Stimulated activated CD4-positive, alpha-beta T cell treated with anti-CD3 and anti-CD28 coated beads, Interleukin-2, amount 100 ng/mL, for 4 hours (primary cell): ENCODE measurements around the gene NHLRC2.

Source experiments
- DNase-seq: peaks from one replicate; pipeline ENCODE4 v3.0.0-alpha.2; 2020; ENCODE audit warnings: low read depth

NHLRC2 gene

DNA sequence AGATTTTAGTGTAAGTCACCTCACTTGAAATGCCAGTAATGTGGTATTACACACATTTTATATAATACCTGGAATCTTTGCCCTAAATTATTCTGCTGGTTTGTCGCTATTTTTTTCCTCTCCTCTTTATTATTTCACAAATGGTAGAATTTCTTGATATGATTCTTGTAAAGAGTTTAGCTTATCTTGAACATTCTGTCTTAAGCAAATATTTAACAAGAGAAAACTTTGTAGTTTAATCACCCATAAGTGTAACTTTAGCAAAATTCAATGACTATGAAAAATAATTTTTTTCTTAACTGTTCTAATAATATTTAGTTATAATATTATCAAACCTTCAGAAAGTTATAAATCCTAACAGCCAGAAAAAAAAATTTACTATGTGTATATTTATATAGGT is 56.7 kb downstream of the NHLRC2 start:
- DNase-seq, result no peak

- no peak for DNase-seq
Measured at GRCh38 chr10:113911839-113912238, 57.4 kb downstream of the NHLRC2 start.

GRCh38 chr10:113912582-113912981 is 58.1 kb downstream of the NHLRC2 start:
- no peak for DNase-seq

DNA sequence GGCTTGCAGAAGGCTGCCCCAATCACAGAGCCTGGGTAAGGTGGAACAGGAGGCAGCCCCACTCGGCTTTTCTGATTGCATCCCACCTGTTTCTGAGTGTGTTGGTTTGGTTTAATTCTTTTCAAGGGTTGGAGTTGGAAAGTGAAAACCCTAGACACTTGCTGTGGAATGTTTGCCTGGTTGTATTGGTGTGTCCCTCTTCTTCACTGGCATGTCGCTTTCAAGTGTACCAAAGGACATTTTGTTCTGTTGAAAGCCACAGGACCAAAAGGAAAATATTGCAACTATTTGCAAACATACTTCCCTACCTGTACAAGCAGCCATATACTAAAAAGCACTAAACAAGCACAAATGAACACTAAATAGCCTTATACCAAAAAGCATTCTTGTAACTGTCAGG is 60.5 kb downstream of the NHLRC2 start:
- no peak for DNase-seq

DNA sequence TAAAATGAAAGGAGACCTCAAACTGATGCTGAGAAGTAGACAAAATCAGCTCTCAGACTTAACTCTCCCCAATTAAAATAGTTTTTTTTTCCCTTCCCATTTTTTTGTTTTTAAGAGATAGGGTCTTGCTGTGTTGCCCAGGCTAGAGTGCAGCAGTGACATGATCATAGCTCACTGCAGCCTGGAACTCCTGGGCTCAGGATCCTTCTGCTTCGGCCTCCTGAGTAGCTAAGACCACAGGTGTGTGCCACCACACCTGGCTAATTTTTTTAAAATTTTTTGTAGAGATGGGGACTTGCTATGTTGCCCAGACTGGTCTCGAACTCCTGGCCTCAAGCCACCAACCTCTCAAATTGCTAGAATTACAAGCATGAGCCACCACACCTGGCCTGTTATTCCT is 61.1 kb downstream of the NHLRC2 start:
- DNase-seq, result no peak

GRCh38 chr10:113916053-113916452 is 61.6 kb downstream of the NHLRC2 start:
- no peak for DNase-seq

DNA sequence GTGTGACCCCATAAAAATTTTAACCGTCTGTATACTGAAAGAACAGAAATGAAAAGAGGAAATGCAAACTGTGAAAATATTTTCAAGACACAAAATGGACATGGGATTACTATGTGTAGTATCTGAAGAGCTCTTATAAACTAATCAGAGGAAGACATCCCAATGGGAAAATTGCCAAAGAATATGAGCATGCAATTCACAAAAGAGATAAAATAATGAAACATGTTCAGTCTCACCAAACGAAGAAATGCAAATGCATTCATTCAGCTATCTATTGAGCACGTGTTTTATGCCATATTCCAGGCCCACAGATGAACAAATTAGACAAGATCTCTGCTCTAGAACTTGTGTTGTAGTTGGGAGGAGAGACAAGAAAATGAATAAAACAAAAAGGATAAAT is 63.2 kb downstream of the NHLRC2 start:
- DNase-seq, result no peak

GRCh38 chr10:113920114-113920513 is 65.7 kb downstream of the NHLRC2 start:
- DNase-seq, result no peak

GRCh38 chr10:113920875-113921274 is 66.4 kb downstream of the NHLRC2 start:
- DNase-seq, result no peak

GRCh38 chr10:113921561-113922370 is 67.3 kb downstream of the NHLRC2 start:
- no peak for DNase-seq

DNA sequence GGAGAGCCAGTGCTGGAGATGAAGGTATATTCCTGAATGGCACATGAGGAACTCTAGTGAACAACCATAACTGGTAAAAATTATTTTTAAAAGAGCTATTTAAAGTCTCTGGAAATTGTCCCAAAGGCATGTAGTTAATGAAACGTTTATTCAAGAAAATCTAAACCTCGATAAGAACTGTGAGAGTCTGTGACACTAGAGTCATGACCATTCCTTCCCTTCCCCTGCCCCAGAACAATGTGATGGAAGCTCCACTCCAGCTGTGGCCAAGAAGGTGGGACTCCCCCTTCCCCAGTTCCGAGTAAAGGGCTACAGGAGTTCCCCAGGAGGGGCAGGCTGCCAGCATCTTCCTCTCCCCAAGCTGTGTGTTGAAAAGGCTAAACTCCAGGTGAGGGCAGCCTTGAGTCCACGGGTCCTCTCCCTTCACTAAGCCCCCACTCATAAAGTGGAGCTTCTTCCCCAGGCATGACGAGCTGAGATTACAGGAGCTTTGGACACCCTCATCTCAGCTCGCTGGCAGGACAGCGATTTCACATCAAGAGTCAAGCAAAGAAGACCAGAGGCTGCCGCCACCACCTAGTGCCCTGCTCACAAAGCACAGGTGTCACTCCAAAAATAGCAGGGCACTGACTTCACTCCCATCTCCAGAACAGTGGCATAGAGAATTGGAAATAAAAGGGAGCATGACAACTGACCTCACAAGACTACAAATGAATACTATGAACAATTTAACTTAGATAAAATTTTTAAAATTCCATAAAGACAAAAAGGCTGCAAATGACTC is 68.5 kb downstream of the NHLRC2 start:
- no peak for DNase-seq

- DNase-seq, result no peak
Measured at GRCh38 chr10:113924186-113924585, 69.7 kb downstream of the NHLRC2 start.

DNA sequence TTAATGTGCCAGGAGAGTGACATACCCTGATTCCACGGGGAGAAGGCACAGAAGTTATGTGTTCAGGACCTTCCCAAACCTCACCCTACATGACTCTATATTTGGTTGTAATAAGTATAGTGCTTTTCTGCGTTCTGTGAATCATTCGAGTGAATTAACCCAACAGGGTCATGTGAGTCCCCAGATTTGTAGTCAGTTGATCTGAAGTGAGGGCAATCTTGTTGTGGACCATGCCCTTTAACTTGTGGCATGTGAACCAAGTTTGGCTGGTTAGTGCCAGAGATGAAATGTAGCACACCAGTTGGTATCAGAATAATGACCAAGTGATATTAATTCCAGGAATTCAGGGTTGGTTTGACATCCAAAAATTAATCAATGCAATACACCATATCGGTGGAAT is 70.2 kb downstream of the NHLRC2 start:
- no peak for DNase-seq

DNA sequence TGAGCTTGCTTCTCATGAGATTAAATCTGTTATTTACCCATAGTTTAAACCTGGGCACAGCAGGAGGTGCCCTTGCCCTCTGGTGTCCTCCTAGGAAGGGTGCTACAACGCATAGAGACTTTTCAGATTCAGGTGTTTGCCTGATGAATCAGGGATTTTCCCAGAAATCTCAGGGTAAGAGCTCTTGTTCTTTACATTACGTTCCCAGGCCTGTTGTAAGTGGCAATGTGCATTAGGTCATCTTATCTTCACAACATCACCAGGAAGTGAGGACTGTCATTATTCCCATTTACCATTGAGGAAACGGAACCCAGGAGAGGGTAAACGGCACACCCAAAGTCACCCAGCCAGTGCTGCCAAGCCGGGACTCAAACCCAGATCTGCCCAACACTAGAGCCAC is 73.0 kb downstream of the NHLRC2 start:
- DNase-seq, result no peak

DNA sequence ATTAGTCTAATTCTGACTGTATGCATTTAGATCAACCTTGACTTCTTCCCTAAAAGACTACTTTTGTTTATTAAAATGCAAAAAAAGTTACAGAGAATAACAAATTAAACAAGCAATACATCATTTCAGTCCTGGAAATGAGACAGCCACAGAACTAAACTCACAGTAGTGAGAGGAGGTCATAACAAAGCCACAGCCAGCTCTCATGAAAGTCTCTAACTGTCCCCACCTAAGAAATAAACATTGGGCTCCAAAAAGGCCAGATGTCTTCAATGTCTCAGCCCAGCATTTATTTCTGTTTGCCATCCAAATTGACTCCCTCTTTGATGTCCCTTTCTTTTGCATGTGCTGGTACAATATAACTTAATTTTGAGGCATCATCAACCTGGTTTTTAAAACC is 74.4 kb downstream of the NHLRC2 start:
- DNase-seq, result no peak

GRCh38 chr10:113929522-113929921 is 75.1 kb downstream of the NHLRC2 start:
- no peak for DNase-seq

- no peak for DNase-seq
Measured at GRCh38 chr10:113930482-113931057, 76.1 kb downstream of the NHLRC2 start.

- no peak for DNase-seq
Measured at GRCh38 chr10:113932854-113933253, 78.4 kb downstream of the NHLRC2 start.

DNA sequence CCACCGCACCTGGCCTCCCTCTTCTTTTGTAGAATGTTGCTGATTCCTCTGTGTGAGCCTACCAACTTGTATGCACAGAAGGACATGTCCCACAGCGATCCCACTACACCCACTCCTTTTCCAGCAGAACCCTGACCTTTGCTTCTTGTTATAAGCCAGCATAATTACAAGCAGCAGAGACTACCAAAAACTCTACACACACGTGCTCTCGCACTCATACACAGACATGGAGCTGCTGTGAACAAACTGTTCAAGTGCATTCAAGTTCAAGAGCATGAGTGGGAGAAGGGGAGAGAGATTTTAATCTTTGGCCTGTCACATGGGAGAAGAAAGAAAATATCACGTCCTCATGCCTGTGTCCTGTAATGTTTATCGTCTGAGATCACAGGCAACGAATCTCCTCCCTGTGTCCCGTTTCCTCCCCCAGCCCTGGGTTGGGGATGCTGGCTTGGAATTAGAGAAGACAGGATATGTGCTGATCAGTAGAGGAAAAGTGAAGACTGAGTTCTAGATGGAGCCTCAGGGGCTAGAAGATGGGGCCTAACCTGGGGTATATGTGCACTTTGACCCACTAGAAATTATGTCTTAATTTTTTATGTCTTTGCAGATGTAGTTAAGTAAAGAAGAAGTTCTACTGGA is 79.6 kb downstream of the NHLRC2 start:
- DNase-seq, result no peak

DNA sequence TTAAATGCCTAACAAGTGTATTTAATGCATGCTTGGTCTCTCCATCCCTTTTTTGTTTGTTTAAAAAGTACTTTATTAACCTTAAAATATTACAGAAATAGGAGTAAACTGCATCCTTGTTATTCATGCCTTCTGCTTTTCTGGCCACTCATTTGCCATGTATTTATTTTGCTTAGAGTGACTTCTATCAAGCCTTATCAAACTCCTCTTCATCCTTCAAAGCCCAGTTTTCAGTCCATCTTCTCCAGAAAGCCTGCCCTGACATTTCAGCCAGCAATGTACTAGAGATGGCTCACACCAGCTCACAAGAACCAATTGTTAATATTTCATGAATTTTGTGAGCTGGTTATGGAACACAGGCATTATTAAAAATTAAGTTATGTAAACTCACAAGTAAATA is 82.8 kb downstream of the NHLRC2 start:
- DNase-seq, result no peak

DNA sequence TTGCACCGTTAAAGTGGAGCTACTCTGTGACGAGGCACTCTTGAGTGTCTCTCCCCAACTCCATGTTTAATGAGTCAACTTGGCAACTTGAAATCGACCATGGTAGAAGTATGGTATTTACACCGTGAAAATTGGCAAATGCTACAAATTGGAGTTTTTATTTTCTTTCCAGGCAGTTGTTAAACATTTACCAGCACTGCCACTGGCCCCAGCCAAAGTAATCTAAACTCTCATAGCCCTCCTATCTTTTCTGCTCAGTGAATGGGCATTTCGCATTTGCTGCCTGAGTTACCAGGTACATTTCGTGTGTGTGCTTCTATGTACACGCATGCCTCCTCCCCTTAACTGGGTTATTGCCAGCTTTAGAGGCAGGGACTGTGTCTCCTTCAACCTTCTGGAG is 83.3 kb downstream of the NHLRC2 start:
- no peak for DNase-seq

- DNase-seq, result no peak
Measured at GRCh38 chr10:113939212-113939860, 84.9 kb downstream of the NHLRC2 start.
